Activated T-helper 1 cell treated with Interleukin-2 at 50 U/mL for 16 hours (primary cell): ENCODE data around the gene TRIM49B.
"Not testable (repeated sequence)": the region's sequence is repeated elsewhere in the genome, so short reads cannot be mapped to it uniquely, and the experiment has no call there.

Source experiments
- DNase-seq: peaks from one replicate; pipeline ENCODE4 v3.0.0-alpha.2; 2020; ENCODE audit warnings: low read depth

Gene TRIM49B

GRCh38 chr11:49028523-49028922 is at the start of gene TRIM49B:
Gene TRIM49B, plus strand, starts transcription at chr11:49028823. Its CDS starts 2,777 bp downstream, at chr11:49031600.
- DNase-seq: not testable (repeated sequence)

GRCh38 chr11:48983785-48984184 is 44.8 kb upstream of the TRIM49B start, which contains the start of gene TRIM51G:
Gene TRIM51G, minus strand, starts transcription at chr11:48983885. Its CDS starts 2,190 bp downstream, at chr11:48981695.
- not testable (repeated sequence) for DNase-seq

- DNase-seq: not testable (repeated sequence)
Observed at GRCh38 chr11:49048229-49048628, 19.6 kb downstream of the TRIM49B start.

GRCh38 chr11:49049821-49050220 is 21.2 kb downstream of the TRIM49B start:
- not testable (repeated sequence) for DNase-seq

GRCh38 chr11:49059012-49059411 is 30.4 kb downstream of the TRIM49B start, which contains the start of gene TRIM64C:
Gene TRIM64C, minus strand, starts transcription at chr11:49059112. Its CDS starts 0 bp downstream, at chr11:49059112.
- DNase-seq: not testable (repeated sequence)

GRCh38 chr11:49069897-49070296 is 41.3 kb downstream of the TRIM49B start:
- not testable (repeated sequence) for DNase-seq
